HL-60 (cell line): ENCODE results near the gene MOB4.
A peak's percentile ranks its signal among the peaks of the same experiment; 100 is the strongest.

Experiments
- DNase-seq, 2 experiments: peaks; one replicate each; pipeline ENCODE4 v3.0.0-alpha.2; 2010 to 2020; ENCODE audit warnings: low read depth in 1 of 2, low spot score in 1 of 2
- H3K27ac ChIP-seq: fragments of 250-450 bp; sonication (Bioruptor Pico); replicated peaks from 2 replicates; pipeline ENCODE4 v1.5.1; 2020; ENCODE audit warnings: mild to moderate bottlenecking, moderate library complexity
- H3K27me3 ChIP-seq: fragments of 250-450 bp; sonication (Bioruptor Pico); 2 replicates; pipeline ENCODE4 v1.5.1; 2021; ENCODE audit warnings: mild to moderate bottlenecking, moderate library complexity; ENCODE audit not compliant: insufficient read depth, poor library complexity, severe bottlenecking
- H3K4me3 ChIP-seq: replicated peaks from 2 replicates; pipeline ENCODE4 v1.5.1; 2011; ENCODE audit warnings: mild to moderate bottlenecking, control low read depth, low read length; ENCODE audit not compliant: insufficient read depth
- CTCF ChIP-seq: IDR thresholded peaks from one replicate; pipeline ENCODE4 v1.5.1; 2011; ENCODE audit warnings: low read length, control low read depth, inconsistent platforms; ENCODE audit not compliant: insufficient read depth
- GABPA ChIP-seq: IDR thresholded peaks from 2 replicates; pipeline ENCODE4 v1.6.1; 2012; ENCODE audit warnings: low read depth
- POLR2AphosphoS5 ChIP-seq: IDR thresholded peaks from 2 replicates; pipeline ENCODE4 v1.6.1; 2012; ENCODE audit warnings: low read depth
- REST ChIP-seq: IDR thresholded peaks from 2 replicates; pipeline ENCODE4 v1.6.1; 2012; ENCODE audit warnings: low read depth; ENCODE audit not compliant: insufficient replicate concordance
- SPI1 ChIP-seq: IDR thresholded peaks from 2 replicates; pipeline ENCODE4 v1.6.1; 2012; ENCODE audit warnings: low read depth, mild to moderate bottlenecking, borderline replicate concordance
- long read RNA-seq: library from polyadenylated mRNA; unstranded; transcript quantifications from one replicate; pipeline ENCODE4 v2.0.0, GENCODE V29; 2020

The MOB4 gene
- long read RNA-seq, transcript MOB4-202 (8 exons, 3,986 nt): major isoform, 165 of 202 reads
- long read RNA-seq, transcript MOB4-207 (7 exons, 1,021 nt): minor isoform, 29 of 202 reads
- long read RNA-seq, partial matches to known transcripts: 0 of 202 reads
- long read RNA-seq, other reads (novel, unspliced or antisense): 5 of 202 reads

GRCh38 chr2:197515739-197516392, at the start of gene MOB4:
Gene MOB4, plus strand, starts transcription at chr2:197516066. Its CDS starts 21 bp downstream, at chr2:197516087.
- Histone ChIP-seq H3K4me3 (peak within 1 kb of the TSS; percentile 99), H3K27ac (peak within 1 kb of the TSS; percentile 80), H3K27me3 (no peaks in the 10 kb centered on the region)
- DNase-seq: peak; percentile 87 to 96
- TF ChIP-seq SPI1: no peak
- TF ChIP-seq GABPA: peak; percentile 83
- peak; percentile 89 for TF ChIP-seq POLR2AphosphoS5

- H3K27me3 ChIP-seq: no peaks in the 10 kb centered on the region
- no peak for DNase-seq
- no peak overlapping the region for H3K27ac ChIP-seq
- TF ChIP-seq GABPA (no peak), SPI1 (no peak), REST (no peak), POLR2AphosphoS5 (no peak), CTCF (no peak)
- no peak overlapping the region for H3K4me3 ChIP-seq
Observed at GRCh38 chr2:197472166-197472565, 43.7 kb upstream of the MOB4 start.

GRCh38 chr2:197477797-197478196, 38.1 kb upstream of the MOB4 start:
- TF ChIP-seq CTCF (no peak), SPI1 (no peak), POLR2AphosphoS5 (no peak), REST (no peak), GABPA (no peak)
- DNase-seq: no peak

GRCh38 chr2:197480165-197481036, 35.5 kb upstream of the MOB4 start:
- H3K27me3 ChIP-seq: no peaks in the 10 kb centered on the region
- no peak overlapping the region for H3K27ac ChIP-seq
- no peak overlapping the region for H3K4me3 ChIP-seq
- TF ChIP-seq CTCF: no peak
- TF ChIP-seq SPI1: no peak
- TF ChIP-seq POLR2AphosphoS5: no peak
- TF ChIP-seq GABPA: no peak
- no peak for TF ChIP-seq REST
- no peak for DNase-seq

More at GRCh38 chr2:197477797-197478196, 38.1 kb upstream of the MOB4 start:
- H3K4me3 ChIP-seq: no peak overlapping the region
- H3K27me3 ChIP-seq: no peaks in the 10 kb centered on the region
- H3K27ac ChIP-seq: peak overlapping the region; percentile 33
